ENCODE data around the gene SLC35C1. TPM values are rescaled to one million over a fixed set of nuclear protein-coding genes. Genes with fewer than 3 reads are reported as not detected.

Gene SLC35C1
- total and polyA plus RNA-seq, 9 of the 15 experiments (the other 6 are each of a cell fraction or from before 2014, with no cell fraction given) = 0.65 to 13.1 (median 2.4) TPM

DNA sequence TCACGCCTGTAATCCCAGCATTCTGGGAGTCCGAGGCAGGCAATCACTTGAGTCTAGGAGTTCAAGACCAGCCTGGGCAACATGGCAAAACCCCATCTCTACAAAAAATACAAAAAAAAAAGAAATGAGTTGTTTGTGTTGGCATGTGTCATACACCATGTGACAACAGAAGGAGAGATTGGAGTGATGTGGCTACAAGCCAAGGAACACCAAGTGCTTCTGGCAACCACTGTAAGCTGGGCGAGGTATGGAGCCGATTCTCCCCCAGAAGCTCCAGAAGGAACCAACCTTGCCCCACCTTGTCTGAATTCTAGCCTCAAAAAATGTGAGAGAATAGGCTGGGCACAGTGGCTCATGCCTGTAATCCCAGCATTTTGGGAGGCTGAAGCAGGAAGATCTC is 39.1 kb upstream of the SLC35C1 start (continued):
- TF ChIP-seq ZKSCAN3 (CRISPR knock-in tag; IDR thresholded peaks at IDR 0.05) (no peak), ZNF707 (CRISPR knock-in tag; conservative IDR thresholded peaks at IDR 0.05) (no peak), HEY1 (CRISPR knock-in tag; IDR thresholded peaks at IDR 0.05; ENCODE audit: borderline replicate concordance) (no peak)
- TF ChIP-seq, protein P1, sequence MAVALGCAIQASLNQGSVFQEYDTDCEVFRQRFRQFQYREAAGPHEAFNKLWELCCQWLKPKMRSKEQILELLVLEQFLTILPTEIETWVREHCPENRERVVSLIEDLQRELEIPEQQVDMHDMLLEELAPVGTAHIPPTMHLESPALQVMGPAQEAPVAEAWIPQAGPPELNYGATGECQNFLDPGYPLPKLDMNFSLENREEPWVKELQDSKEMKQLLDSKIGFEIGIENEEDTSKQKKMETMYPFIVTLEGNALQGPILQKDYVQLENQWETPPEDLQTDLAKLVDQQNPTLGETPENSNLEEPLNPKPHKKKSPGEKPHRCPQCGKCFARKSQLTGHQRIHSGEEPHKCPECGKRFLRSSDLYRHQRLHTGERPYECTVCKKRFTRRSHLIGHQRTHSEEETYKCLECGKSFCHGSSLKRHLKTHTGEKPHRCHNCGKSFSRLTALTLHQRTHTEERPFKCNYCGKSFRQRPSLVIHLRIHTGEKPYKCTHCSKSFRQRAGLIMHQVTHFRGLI (CRISPR knock-in tag; IDR thresholded peaks at IDR 0.05) = no peak
- TF ChIP-seq, protein P2, sequence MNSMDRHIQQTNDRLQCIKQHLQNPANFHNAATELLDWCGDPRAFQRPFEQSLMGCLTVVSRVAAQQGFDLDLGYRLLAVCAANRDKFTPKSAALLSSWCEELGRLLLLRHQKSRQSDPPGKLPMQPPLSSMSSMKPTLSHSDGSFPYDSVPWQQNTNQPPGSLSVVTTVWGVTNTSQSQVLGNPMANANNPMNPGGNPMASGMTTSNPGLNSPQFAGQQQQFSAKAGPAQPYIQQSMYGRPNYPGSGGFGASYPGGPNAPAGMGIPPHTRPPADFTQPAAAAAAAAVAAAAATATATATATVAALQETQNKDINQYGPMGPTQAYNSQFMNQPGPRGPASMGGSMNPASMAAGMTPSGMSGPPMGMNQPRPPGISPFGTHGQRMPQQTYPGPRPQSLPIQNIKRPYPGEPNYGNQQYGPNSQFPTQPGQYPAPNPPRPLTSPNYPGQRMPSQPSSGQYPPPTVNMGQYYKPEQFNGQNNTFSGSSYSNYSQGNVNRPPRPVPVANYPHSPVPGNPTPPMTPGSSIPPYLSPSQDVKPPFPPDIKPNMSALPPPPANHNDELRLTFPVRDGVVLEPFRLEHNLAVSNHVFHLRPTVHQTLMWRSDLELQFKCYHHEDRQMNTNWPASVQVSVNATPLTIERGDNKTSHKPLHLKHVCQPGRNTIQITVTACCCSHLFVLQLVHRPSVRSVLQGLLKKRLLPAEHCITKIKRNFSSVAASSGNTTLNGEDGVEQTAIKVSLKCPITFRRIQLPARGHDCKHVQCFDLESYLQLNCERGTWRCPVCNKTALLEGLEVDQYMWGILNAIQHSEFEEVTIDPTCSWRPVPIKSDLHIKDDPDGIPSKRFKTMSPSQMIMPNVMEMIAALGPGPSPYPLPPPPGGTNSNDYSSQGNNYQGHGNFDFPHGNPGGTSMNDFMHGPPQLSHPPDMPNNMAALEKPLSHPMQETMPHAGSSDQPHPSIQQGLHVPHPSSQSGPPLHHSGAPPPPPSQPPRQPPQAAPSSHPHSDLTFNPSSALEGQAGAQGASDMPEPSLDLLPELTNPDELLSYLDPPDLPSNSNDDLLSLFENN (IDR thresholded peaks at IDR 0.05; ENCODE audit: low read depth in 2 of 2, low read length in 2 of 2) = no peak

DNA sequence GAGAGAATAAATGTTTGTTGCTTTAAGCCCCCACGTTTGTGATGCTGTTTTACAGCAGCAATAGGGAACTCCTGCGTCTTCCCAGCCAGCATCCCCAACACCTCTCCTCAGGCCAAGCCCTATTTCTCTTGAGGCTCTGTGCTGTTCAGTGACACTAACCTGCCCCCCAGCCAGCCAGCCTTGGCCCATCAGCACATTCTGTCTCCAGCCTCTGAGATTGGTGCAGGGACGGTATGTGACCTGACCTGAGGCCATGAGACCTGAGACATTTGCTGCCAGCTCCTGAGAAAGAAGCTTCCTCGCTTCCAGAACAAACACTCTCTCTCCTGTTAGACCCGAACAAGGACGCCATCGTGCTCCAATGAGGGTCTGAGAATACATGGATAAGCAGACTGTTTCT is 38.5 kb upstream of the SLC35C1 start:
- Histone ChIP-seq H3K36me3 (ENCODE audit: control insufficient read depth, insufficient read depth, low read length) (no peaks in the 10 kb centered on the region), H3K79me2 (ENCODE audit: control insufficient read depth, insufficient read depth, low read length) (no peaks in the 10 kb centered on the region), H3K9me3 (replicated peaks; ENCODE audit: control insufficient read depth, insufficient read depth, low read depth, low read length) (no peaks in the 10 kb centered on the region), H3K27ac (ENCODE audit: extremely low read depth, low read depth, low read length) (no peak overlapping the region), H3K4me3 (no peak overlapping the region), H3K4me1 (replicated peaks in 1 of 2; ENCODE audit: control insufficient read depth in 2 of 2, insufficient read depth in 2 of 2, low read length in 2 of 2) (peaks cover 5 to 6% of the 10 kb centered on the region in 2 experiments; a peak in 3 of 5 replicates), H3K9me1 (ENCODE audit: control insufficient read depth, insufficient read depth, low read length) (no peaks in the 10 kb centered on the region), H3K4me2 (ENCODE audit: insufficient read depth, low read length) (no peak overlapping the region), H3K27me3 (ENCODE audit: control insufficient read depth in 2 of 2, insufficient read depth in 2 of 2, low read length in 2 of 2) (peaks cover 27 to 73% of the 10 kb centered on the region in 2 experiments), H2AFZ (ENCODE audit: low read depth, low read length) (no peak overlapping the region), H4K20me1 (replicated peaks; ENCODE audit: control insufficient read depth, insufficient read depth, low read length) (0 out of 2 replicates have a peak, but pooled peaks cover 3% of the 10 kb centered on the region), H3K9ac (ENCODE audit: insufficient read depth in 1 of 2, low read depth in 2 of 2, low read length in 2 of 2) (no peak overlapping the region)
- POLR2A ChIA-PET = interaction anchor here (0.7 kb wide), 1 partner anchor 543 kb away, joined by 3 read pairs; no protein-coding TSS in a partner anchor
- in situ Hi-C loops (cut with MboI) = no loop called here
- 0% methylated on average over 7 of the region's 7 CpGs for WGBS (ENCODE audit: insufficient coverage, low coverage, missing lambda C conversion rate)
- intact Hi-C loops (cut with micrococcal nuclease) = no loop called here
- ATAC-seq = no peak
- CTCF ChIA-PET (ENCODE audit: low intra/inter-chr PET ratio) = no interaction called here
- DNase-seq (ENCODE audit: extremely low read depth in 1 of 4, low spot score in 3 of 4) = no peak
- no TSS peak for BruUV-seq (replicated peaks)
- no peak for FAIRE-seq
- TF ChIP-seq ZNF707 (CRISPR knock-in tag; conservative IDR thresholded peaks at IDR 0.05) = no peak
- no peak for TF ChIP-seq ZNF699 (CRISPR knock-in tag; IDR thresholded peaks at IDR 0.05; ENCODE audit: insufficient replicate concordance)
- TF ChIP-seq TRIM25 (IDR thresholded peaks at IDR 0.05; ENCODE audit: borderline replicate concordance) = no peak

Data from K562 (cell line).